Upper lobe of left lung (tissue), 6 donors: ENCODE data around the gene TP53AIP1. TPM values are rescaled to one million over a fixed set of nuclear protein-coding genes. Genes with fewer than 3 reads are reported as not detected.

Experiments used
- ATAC-seq, 2 donors: fragments of 200-7000 bp; cut with Tn5 transposase; one replicate each; pipeline ENCODE4 v1.9.1; 2022; ENCODE audit warnings: mild to moderate bottlenecking in 2 of 2, moderate library complexity in 2 of 2; ENCODE audit not compliant: low FRiP score in 2 of 2
- DNase-seq, 2 donors: peaks; one replicate each; pipeline ENCODE4 v3.0.0-alpha.2; 2019 to 2020
- H3K27ac ChIP-seq, 4 donors: fragments of 200-600 bp; sonication (generic); one replicate each; pipeline ENCODE4 v1.5.1; 2016 to 2019
- H3K27me3 ChIP-seq, 4 donors: fragments of 200-600 bp; sonication (generic); one replicate each; pipeline ENCODE4 v1.5.1; 2017 to 2019
- H3K36me3 ChIP-seq, 4 donors: fragments of 200-600 bp; sonication (generic); one replicate each; pipeline ENCODE4 v1.5.1; 2016 to 2019
- H3K4me1 ChIP-seq, 4 donors: fragments of 200-600 bp; sonication (generic); one replicate each; pipeline ENCODE4 v1.5.1; 2018 to 2019
- H3K4me3 ChIP-seq, 4 donors: fragments of 200-600 bp; sonication (generic); one replicate each; pipeline ENCODE4 v1.5.1; 2017 to 2019; ENCODE audit warnings: mild to moderate bottlenecking in 2 of 4, moderate library complexity in 1 of 4
- H3K9me3 ChIP-seq, 4 donors: fragments of 200-600 bp; sonication (generic); one replicate each; pipeline ENCODE4 v1.5.1; 2018 to 2019
- CTCF ChIP-seq, 6 experiments: fragments of 450-650 bp in 4 of 6; fragments of 200-600 bp in 2 of 6; sonication (generic) in 2 of 6; IDR thresholded peaks; one replicate each; pipeline ENCODE4 v1.5.1; 2016 to 2019; ENCODE audit warnings: antibody characterized with exemption in 6 of 6
- EP300 ChIP-seq, 4 donors: sonication (generic); formaldehyde crosslinking; IDR thresholded peaks; one replicate each; pipeline ENCODE4 v1.5.1; 2017; ENCODE audit warnings: antibody characterized with exemption in 4 of 4, control low read depth in 2 of 4
- POLR2A ChIP-seq, 4 donors: fragments of 450-650 bp; IDR thresholded peaks; one replicate each; pipeline ENCODE4 v1.5.1; 2016 to 2017; ENCODE audit warnings: antibody characterized with exemption in 4 of 4, mild to moderate bottlenecking in 2 of 4
- POLR2AphosphoS5 ChIP-seq, 2 donors: sonication (generic); formaldehyde crosslinking; IDR thresholded peaks; one replicate each; pipeline ENCODE4 v1.5.1; 2017; ENCODE audit warnings: antibody characterized with exemption in 2 of 2
- WGBS, 2 donors: methylation state at CpG; one replicate each; pipeline ENCODE4 v1.1.5; 2017 to 2018; 5-methylcytosine and 5-hydroxymethylcytosine counted together
- total RNA-seq, 6 donors: library from RNA; depleted of rRNA in 4 of 6; stranded (reverse); fragments of >200 nt in 4 of 6; gene quantifications; one replicate each; pipeline versions ENCODE4 v1.1.0 to v1.2.1, GENCODE V29; 2016 to 2021
- donor health status: DM: no; HTN: no; CAD: no; lungs with moderate emphysema.
- donor health status: DM: no; HTN: yes; CAD: no; lungs with severe emphysema.

Gene TP53AIP1
- total RNA-seq, 6 donors from 2014 or later: 0.89 TPM; not detected in 5

GRCh38 chr11:128927683-128928336 is 14.9 kb downstream of the TP53AIP1 start:
- no peak for ATAC-seq
- TF ChIP-seq CTCF (IDR thresholded peaks at IDR 0.05): no peak
- TF ChIP-seq EP300 (IDR thresholded peaks at IDR 0.05): no peak
- TF ChIP-seq POLR2A (IDR thresholded peaks at IDR 0.05): no peak
- no peak for TF ChIP-seq POLR2AphosphoS5 (IDR thresholded peaks at IDR 0.05)
- 72 to 82% methylated on average over 7 to 12 of the region's 12 CpGs for WGBS, 2 donors
- no peak overlapping the region for H3K27ac ChIP-seq
- H3K4me1 ChIP-seq: no peaks in the 10 kb centered on the region
- H3K27me3 ChIP-seq: no peaks in the 10 kb centered on the region
- DNase-seq: no peak
- no peaks in the 10 kb centered on the region for H3K9me3 ChIP-seq
- H3K36me3 ChIP-seq: no peaks in the 10 kb centered on the region
- no peak overlapping the region for H3K4me3 ChIP-seq

GRCh38 chr11:128927108-128927461 is 15.6 kb downstream of the TP53AIP1 start:
- 76 to 83% methylated on average over 11 of the region's 11 CpGs for WGBS, 2 donors
- H3K27me3 ChIP-seq: no peaks in the 10 kb centered on the region
- ATAC-seq: no peak
- no peak overlapping the region for H3K4me3 ChIP-seq
- no peaks in the 10 kb centered on the region for H3K9me3 ChIP-seq
- H3K4me1 ChIP-seq: no peaks in the 10 kb centered on the region
- TF ChIP-seq POLR2A (IDR thresholded peaks at IDR 0.05) (no peak), EP300 (IDR thresholded peaks at IDR 0.05) (no peak), POLR2AphosphoS5 (IDR thresholded peaks at IDR 0.05) (no peak), CTCF (IDR thresholded peaks at IDR 0.05) (no peak)
- H3K27ac ChIP-seq: no peak overlapping the region
- no peaks in the 10 kb centered on the region for H3K36me3 ChIP-seq
- no peak for DNase-seq

- 81 to 87% methylated on average over 13 to 17 of the region's 17 CpGs for WGBS, 2 donors
- Histone ChIP-seq H3K4me3 (no peak overlapping the region), H3K27ac (no peak overlapping the region), H3K36me3 (no peaks in the 10 kb centered on the region), H3K4me1 (no peaks in the 10 kb centered on the region), H3K27me3 (no peaks in the 10 kb centered on the region), H3K9me3 (no peaks in the 10 kb centered on the region)
- no peak for DNase-seq
- no peak for TF ChIP-seq EP300 (IDR thresholded peaks at IDR 0.05)
- TF ChIP-seq POLR2AphosphoS5 (IDR thresholded peaks at IDR 0.05): no peak
- no peak for TF ChIP-seq POLR2A (IDR thresholded peaks at IDR 0.05)
- no peak for TF ChIP-seq CTCF (IDR thresholded peaks at IDR 0.05)
- no peak for ATAC-seq
These were observed 16.1 kb downstream of the TP53AIP1 start for GRCh38 chr11:128926437-128927107.

- 68 to 70% methylated on average over 3 of the region's 3 CpGs for WGBS, 2 donors
- H3K4me1 ChIP-seq: no peaks in the 10 kb centered on the region
- H3K27me3 ChIP-seq: no peaks in the 10 kb centered on the region
- no peaks in the 10 kb centered on the region for H3K36me3 ChIP-seq
- H3K4me3 ChIP-seq: no peak overlapping the region
- H3K27ac ChIP-seq: no peak overlapping the region
- H3K9me3 ChIP-seq: no peaks in the 10 kb centered on the region
- TF ChIP-seq POLR2A (IDR thresholded peaks at IDR 0.05) (no peak), POLR2AphosphoS5 (IDR thresholded peaks at IDR 0.05) (no peak), CTCF (IDR thresholded peaks at IDR 0.05) (no peak)
- ATAC-seq: no peak
- no peak for DNase-seq
These were observed 16.7 kb downstream of the TP53AIP1 start for GRCh38 chr11:128926000-128926399.

GRCh38 chr11:128925250-128925600 is 17.4 kb downstream of the TP53AIP1 start:
- Histone ChIP-seq H3K36me3 (no peaks in the 10 kb centered on the region), H3K4me3 (no peak overlapping the region), H3K9me3 (no peaks in the 10 kb centered on the region), H3K27ac (no peak overlapping the region), H3K27me3 (no peaks in the 10 kb centered on the region), H3K4me1 (no peaks in the 10 kb centered on the region)
- DNase-seq (no peak), ATAC-seq (no peak)
- 73 to 75% methylated on average over 2 of the region's 2 CpGs for WGBS, 2 donors
- TF ChIP-seq POLR2AphosphoS5 (IDR thresholded peaks at IDR 0.05) (no peak), EP300 (IDR thresholded peaks at IDR 0.05) (no peak), CTCF (IDR thresholded peaks at IDR 0.05) (no peak), POLR2A (IDR thresholded peaks at IDR 0.05) (no peak)
